HepG2 (cell line): ENCODE results near the gene CSMD2.

ENCODE experiments used
- HMG20B ChIP-seq: conservative IDR thresholded peaks from 2 replicates; pipeline ENCODE4 v1.6.1; 2016; ENCODE audit warnings: missing genetic modification reagents, missing compliant biosample characterization
- IKZF4 ChIP-seq: sonication (generic); formaldehyde crosslinking; IDR thresholded peaks from 2 replicates; pipeline ENCODE4 v1.5.1; 2020; ENCODE audit warnings: borderline replicate concordance, mild to moderate bottlenecking, low read depth, missing genetic modification reagents; ENCODE audit errors: not compliant biosample characterization
- MXI1 ChIP-seq: IDR thresholded peaks from 3 replicates; pipeline ENCODE4 v1.6.1; 2012; ENCODE audit warnings: low read depth, low read length, inconsistent platforms, borderline replicate concordance
- TF ChIP-seq, protein P1 (sequence below): sonication (generic); formaldehyde crosslinking; IDR thresholded peaks from 2 replicates; pipeline ENCODE4 v1.4.0; 2020; ENCODE audit warnings: low read depth, mild to moderate bottlenecking, missing genetic modification reagents

- no peak for TF ChIP-seq MXI1
- no peak for TF ChIP-seq IKZF4 (CRISPR knock-in tag)
- TF ChIP-seq HMG20B (CRISPR knock-in tag), result no peak
- TF ChIP-seq, protein P1, sequence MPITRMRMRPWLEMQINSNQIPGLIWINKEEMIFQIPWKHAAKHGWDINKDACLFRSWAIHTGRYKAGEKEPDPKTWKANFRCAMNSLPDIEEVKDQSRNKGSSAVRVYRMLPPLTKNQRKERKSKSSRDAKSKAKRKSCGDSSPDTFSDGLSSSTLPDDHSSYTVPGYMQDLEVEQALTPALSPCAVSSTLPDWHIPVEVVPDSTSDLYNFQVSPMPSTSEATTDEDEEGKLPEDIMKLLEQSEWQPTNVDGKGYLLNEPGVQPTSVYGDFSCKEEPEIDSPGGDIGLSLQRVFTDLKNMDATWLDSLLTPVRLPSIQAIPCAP (CRISPR knock-in tag), result no peak
Observed at GRCh38 chr1:33473900-33474299, 691.1 kb downstream of the CSMD2 start.
